GM10266 (cell line): ENCODE measurements around the gene GPX2.

ENCODE experiments used
- DNase-seq: peaks from one replicate; pipeline ENCODE4 v3.0.0; 2012; ENCODE audit errors: extremely low spot score
- CTCF ChIP-seq: IDR thresholded peaks from 2 replicates; pipeline ENCODE4 v1.5.1; 2012; ENCODE audit warnings: mild to moderate bottlenecking, low read depth; ENCODE audit not compliant: control insufficient read depth, insufficient read depth; ENCODE audit errors: missing control alignments

GPX2 gene

GRCh38 chr14:64926398-64926995 is 16.0 kb downstream of the GPX2 start:
- TF ChIP-seq CTCF, result no peak
- DNase-seq, result no peak

- DNase-seq, result no peak
- TF ChIP-seq CTCF, result no peak
These were observed 19.5 kb downstream of the GPX2 start for GRCh38 chr14:64923015-64923414.

- no peak for DNase-seq
These were observed 22.1 kb downstream of the GPX2 start for GRCh38 chr14:64920465-64920864.

GRCh38 chr14:64919618-64920017 is 22.9 kb downstream of the GPX2 start:
- TF ChIP-seq CTCF, result no peak
- no peak for DNase-seq

More at GRCh38 chr14:64920465-64920864, 22.1 kb downstream of the GPX2 start:
- no peak for TF ChIP-seq CTCF

GRCh38 chr14:64919215-64919614 is 23.3 kb downstream of the GPX2 start:
- TF ChIP-seq CTCF, result no peak
- DNase-seq, result no peak

GRCh38 chr14:64918216-64918615 is 24.3 kb downstream of the GPX2 start:
- TF ChIP-seq CTCF, result no peak
- no peak for DNase-seq

- no peak for DNase-seq
- TF ChIP-seq CTCF, result no peak
These were observed 26.7 kb downstream of the GPX2 start for GRCh38 chr14:64915797-64916196.
